HepG2 (cell line): ENCODE data around the gene PRRC2A. TPM values are rescaled to one million over a fixed set of nuclear protein-coding genes. Genes with fewer than 3 reads are reported as not detected.

Source experiments
- ATAC-seq: fragments of 200-7000 bp; cut with Tn5 transposase; 3 replicates; pipeline ENCODE4 v1.9.1; 2020; ENCODE audit warnings: mild to moderate bottlenecking, moderate library complexity
- BruUV-seq: library from RNA; stranded (reverse); fragments of 400-500 nt; replicated peaks from 2 replicates; lab custom pipeline; 2021; lab: Mats Ljungman, UMichigan
- CTCF ChIA-PET: fragments of 300-600 bp; formaldehyde crosslinking; extraction: SDS; loops from one replicate; lab custom pipeline; 2021; ENCODE audit warnings: low total read pairs, inconsistent platforms, low intra/inter-chr PET ratio; lab: Yijun Ruan, JAX
- POLR2A ChIA-PET: fragments of 350-600 bp; sonication (Branson Sonifier 250); formaldehyde crosslinking; loops from one replicate; lab custom pipeline; 2020; ENCODE audit warnings: antibody characterized with exemption, inconsistent platforms; lab: Yijun Ruan, JAX
- DNase-seq: peaks from one replicate; pipeline ENCODE4 v3.0.0-alpha.2; 2015; ENCODE audit warnings: low spot score
- FAIRE-seq: peaks from 3 replicates; lab custom pipeline; 2011; peaks lifted over from hg19 to GRCh38; lab: Jason Lieb, UNC
- H2AFZ ChIP-seq: one replicate; pipeline ENCODE4 v1.6.1; 2011; ENCODE audit warnings: low read length, inconsistent platforms
- H3K27ac ChIP-seq: fragments of 300-600 bp; 3 replicates; pipeline ENCODE4 v1.8.0; 2011; ENCODE audit warnings: mixed run types, mild to moderate bottlenecking, mixed read lengths, low read length, inconsistent platforms; ENCODE audit not compliant: insufficient read depth; ENCODE audit errors: extremely low read length
- H3K27me3 ChIP-seq, 2 experiments: fragments of 200-600 bp in 1 of 2; 2 replicates in 1 of 2; 3 replicates in 1 of 2; pipeline versions ENCODE4 v1.6.0 to v1.8.0; 2011; ENCODE audit warnings: low read length in 2 of 2, mild to moderate bottlenecking in 2 of 2, moderate library complexity in 2 of 2, inconsistent platforms in 1 of 2; ENCODE audit not compliant: insufficient read depth in 2 of 2, control insufficient read depth in 1 of 2
- H3K36me3 ChIP-seq, 2 experiments: fragments of 200-600 bp in 1 of 2; replicated peaks in 1 of 2; 2 replicates in 1 of 2; 3 replicates in 1 of 2; pipeline versions ENCODE4 v1.5.1 to v1.8.0; 2011; ENCODE audit warnings: low read length in 2 of 2, inconsistent platforms in 1 of 2; ENCODE audit not compliant: insufficient read depth in 2 of 2, control insufficient read depth in 1 of 2
- H3K4me1 ChIP-seq: 2 replicates; pipeline ENCODE4 v1.5.1; 2012; ENCODE audit warnings: low read length, inconsistent platforms; ENCODE audit not compliant: insufficient read depth
- H3K4me2 ChIP-seq: 2 replicates; pipeline ENCODE4 v1.6.0; 2011; ENCODE audit warnings: low read depth, low read length, inconsistent platforms
- H3K4me3 ChIP-seq, 3 experiments: fragments of 200-600 bp in 1 of 3; sonication (generic), shearing (Covaris generic) in 1 of 3; replicated peaks in 1 of 3; 2 replicates each; pipeline ENCODE4 v1.5.1; 2011 to 2016; ENCODE audit warnings: low read length in 3 of 3, inconsistent platforms in 2 of 3, low read depth in 2 of 3, mild to moderate bottlenecking in 2 of 3, control low read depth in 1 of 3, mixed read lengths in 1 of 3; ENCODE audit not compliant: insufficient read depth in 1 of 3
- H3K79me2 ChIP-seq: one replicate; pipeline ENCODE4 v1.6.1; 2011; ENCODE audit warnings: low read length, inconsistent platforms; ENCODE audit not compliant: insufficient read depth
- H3K9ac ChIP-seq: 2 replicates; pipeline ENCODE4 v1.6.0; 2011; ENCODE audit warnings: mild to moderate bottlenecking, low read depth, low read length, inconsistent platforms; ENCODE audit not compliant: insufficient read depth
- H3K9me3 ChIP-seq: 2 replicates; pipeline ENCODE4 v1.5.1; 2012; ENCODE audit warnings: mild to moderate bottlenecking, low read length
- H4K20me1 ChIP-seq: 2 replicates; pipeline ENCODE4 v1.6.0; 2011; ENCODE audit warnings: inconsistent platforms, mild to moderate bottlenecking, low read length, moderate library complexity; ENCODE audit not compliant: insufficient read depth
- ADNP ChIP-seq: sonication (generic); formaldehyde crosslinking; IDR thresholded peaks from 2 replicates; pipeline ENCODE4 v1.4.0; 2020; ENCODE audit warnings: missing genetic modification reagents
- CBFB ChIP-seq: sonication (generic); formaldehyde crosslinking; IDR thresholded peaks from 2 replicates; pipeline ENCODE4 v1.4.0; 2020; ENCODE audit warnings: missing genetic modification reagents
- EED ChIP-seq: sonication (generic); formaldehyde crosslinking; IDR thresholded peaks from 2 replicates; pipeline ENCODE4 v1.5.0; 2020; ENCODE audit warnings: mild to moderate bottlenecking, missing genetic modification reagents
- EP300 ChIP-seq, 3 experiments: sonication (generic) in 1 of 3; formaldehyde crosslinking in 1 of 3; IDR thresholded peaks; 2 replicates each; pipeline versions ENCODE4 v1.5.1 to v1.6.1; 2011 to 2020; ENCODE audit warnings: low read depth in 2 of 3, low read length in 2 of 3, borderline replicate concordance in 1 of 3, improper control_type of control experiment in 1 of 3, mild to moderate bottlenecking in 1 of 3, missing genetic modification reagents in 1 of 3, moderate library complexity in 1 of 3
- HMG20A ChIP-seq: IDR thresholded peaks from 2 replicates; pipeline ENCODE4 v1.6.1; 2016; ENCODE audit warnings: borderline replicate concordance
- HOXD1 ChIP-seq: sonication (generic); formaldehyde crosslinking; IDR thresholded peaks from 2 replicates; pipeline ENCODE4 v1.5.0; 2020; ENCODE audit warnings: missing genetic modification reagents
- IRF9 ChIP-seq: sonication (generic); formaldehyde crosslinking; IDR thresholded peaks from 2 replicates; pipeline ENCODE4 v1.8.0; 2022; ENCODE audit warnings: missing genetic modification reagents, mild to moderate bottlenecking, borderline replicate concordance
- KLF12 ChIP-seq: sonication (generic); formaldehyde crosslinking; IDR thresholded peaks from 2 replicates; pipeline ENCODE4 v1.4.0; 2020; ENCODE audit warnings: missing genetic modification reagents, borderline replicate concordance
- LCORL ChIP-seq, 2 experiments: fragments of 450-650 bp in 1 of 2; sonication (generic) in 1 of 2; formaldehyde crosslinking in 1 of 2; IDR thresholded peaks; 2 replicates each; pipeline versions ENCODE4 v1.5.0 to v1.6.1; 2017 to 2020; ENCODE audit warnings: antibody characterized with exemption in 1 of 2, missing genetic modification reagents in 1 of 2
- MEF2D ChIP-seq: sonication (generic); formaldehyde crosslinking; IDR thresholded peaks from 2 replicates; pipeline ENCODE4 v1.5.1; 2020; ENCODE audit warnings: mild to moderate bottlenecking, missing genetic modification reagents
- NONO ChIP-seq, 2 experiments: fragments of 450-650 bp in 1 of 2; sonication (generic) in 1 of 2; formaldehyde crosslinking in 1 of 2; IDR thresholded peaks in 1 of 2; conservative IDR thresholded peaks in 1 of 2; 2 replicates each; pipeline versions ENCODE4 v1.6.1 to v1.8.0; 2017 to 2022; ENCODE audit warnings: mild to moderate bottlenecking in 1 of 2, missing genetic modification reagents in 1 of 2, moderate library complexity in 1 of 2
- SAP130 ChIP-seq: IDR thresholded peaks from 2 replicates; pipeline ENCODE4 v1.6.1; 2016; ENCODE audit warnings: low read depth
- ZC3H13 ChIP-seq: sonication (generic); formaldehyde crosslinking; IDR thresholded peaks from 2 replicates; pipeline ENCODE4 v1.8.1; 2023; ENCODE audit warnings: mild to moderate bottlenecking, missing genetic modification reagents, moderate library complexity
- ZNF446 ChIP-seq: sonication (generic); formaldehyde crosslinking; IDR thresholded peaks from 2 replicates; pipeline ENCODE4 v1.5.0; 2020; ENCODE audit warnings: mild to moderate bottlenecking, missing genetic modification reagents
- ZNF670 ChIP-seq: sonication (generic); formaldehyde crosslinking; IDR thresholded peaks from 2 replicates; pipeline ENCODE4 v1.8.0; 2022; ENCODE audit warnings: mild to moderate bottlenecking, missing genetic modification reagents, borderline replicate concordance
- WGBS: methylation state at CpG from one replicate; pipeline ENCODE4 v1.1.6; 2017; ENCODE audit warnings: low lambda C conversion rate; 5-methylcytosine and 5-hydroxymethylcytosine counted together
- in situ Hi-C: cut with HindIII; loops from 2 replicates; pipeline ENCODE4 v1.10.0; 2017; ENCODE audit warnings: low pct_unique_long_range_greater_than_20kb; ENCODE audit not compliant: extremely low pct_ligation_motif_present
- intact Hi-C: fragments of 100-400 bp; cut with micrococcal nuclease; formaldehyde crosslinking; loops from one replicate; pipeline ENCODE4 v1.10.0; 2022; ENCODE audit not compliant: unreplicated experiment
- polyA plus RNA-seq, 8 experiments: library from polyadenylated mRNA; depleted of rRNA in 3 of 8; stranded (reverse) in 7 of 8; unstranded in 1 of 8; fragments of >200 nt; fragmentation: Illumina TruSeq in 4 of 8; extraction: Trizol in 4 of 8; gene quantifications; 2 replicates each; pipeline versions ENCODE4 v1.2.1 to v1.2.3, GENCODE V29; 2011 to 2016; ENCODE audit warnings: low read depth in 4 of 8, missing spikeins in 1 of 8, mixed read lengths in 1 of 8; ENCODE audit not compliant: insufficient read depth in 1 of 8
- total RNA-seq, 5 experiments: library from RNA; depleted of rRNA; stranded (reverse); fragments of >200 nt; fragmentation: Illumina TruSeq; extraction: Trizol; gene quantifications; 2 replicates each; pipeline ENCODE4 v1.2.3, GENCODE V29; 2016; ENCODE audit warnings: low read depth in 1 of 5
- TF ChIP-seq, protein P1 (sequence below): sonication (generic); formaldehyde crosslinking; conservative IDR thresholded peaks from 2 replicates; pipeline ENCODE4 v1.8.1; 2023; ENCODE audit warnings: missing genetic modification reagents
- TF ChIP-seq, protein P2 (sequence below): sonication (generic); formaldehyde crosslinking; IDR thresholded peaks from 2 replicates; pipeline ENCODE4 v1.4.0; 2020; ENCODE audit warnings: mild to moderate bottlenecking, low read depth, missing genetic modification reagents

Gene PRRC2A
- total and polyA plus RNA-seq, 2 of the 13 experiments (the other 11 are each of a cell fraction or from before 2014, with no cell fraction given): 38.9 to 47.4 TPM

DNA sequence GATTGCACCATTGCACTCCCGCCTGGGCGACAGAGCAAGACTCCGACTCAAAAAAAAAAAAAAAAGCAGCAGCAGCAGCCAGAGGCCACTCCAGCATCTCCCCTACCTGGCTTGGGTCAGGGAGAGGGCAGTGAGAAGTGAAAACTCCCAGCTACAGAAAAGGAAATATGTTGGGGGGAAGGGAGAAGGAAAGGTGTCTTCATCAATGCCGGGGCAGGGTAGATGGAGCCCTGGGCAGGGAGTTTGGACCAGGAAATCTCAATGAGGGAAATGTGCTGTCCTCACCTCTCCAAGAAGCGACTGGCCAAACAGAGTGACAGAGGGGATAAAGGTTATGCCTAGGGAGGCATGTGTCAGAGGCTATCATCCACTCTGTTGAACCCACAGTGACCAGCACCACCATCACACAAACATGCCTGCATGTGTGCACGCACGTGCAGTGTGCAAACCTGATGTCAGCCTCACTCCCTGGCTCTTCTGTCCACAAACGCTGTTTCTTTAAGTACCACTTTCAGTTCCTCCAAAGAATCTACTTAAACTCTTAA lies 6.4 kb upstream of the PRRC2A start (continued):
- TF ChIP-seq LCORL (IDR thresholded peaks at IDR 0.05) (no peak), LCORL (CRISPR knock-in tag; IDR thresholded peaks at IDR 0.05) (0 out of 2 replicates have a peak, but pooled peaks have one; percentile 1), SAP130 (CRISPR knock-in tag) (peak; percentile 43; the same call in 1 of the 2 replicates), ZNF446 (CRISPR knock-in tag) (no peak), CBFB (CRISPR knock-in tag) (no peak), HMG20A (CRISPR knock-in tag) (0 out of 2 replicates have a peak, but pooled peaks have one; percentile 0), KLF12 (no peak)

GRCh38 chr6:31614684-31615578 lies 5.6 kb upstream of the PRRC2A start, which contains the start of gene AIF1:
TSS of gene AIF1 (plus strand) at chr6:31615234. CDS start at chr6:31615330, 96 bp downstream.
- ChIA-PET POLR2A (interaction anchor here (1.1 to 2.1 kb wide), 11 partner anchors 17 to 248 kb away, joined by 3 to 10 read pairs (median 3); partner anchors contain the start of genes APOM, BAG6, C6orf47 and DDX39B), CTCF (interaction anchor here (1.4 kb wide), 1 partner anchor 16 kb away, joined by 3 read pairs; no protein-coding TSS in a partner anchor)
- peak within 1 kb of the TSS; percentile 91 for H3K4me2 ChIP-seq
- no peaks in the 10 kb centered on the region; a peak in 1 of 5 replicates for H3K27me3 ChIP-seq
- no peaks in the 10 kb centered on the region for H3K36me3 ChIP-seq
- ATAC-seq (peak; percentile 53), DNase-seq (peak; percentile 53), FAIRE-seq (no peak)
- H3K9me3 ChIP-seq: no peaks in the 10 kb centered on the region
- 17% methylated on average over 6 of the region's 6 CpGs for WGBS
- peak within 1 kb of the TSS; percentile 38 to 66 (median 50) for H3K4me3 ChIP-seq
- H3K9ac ChIP-seq: peak within 1 kb of the TSS; percentile 50
- no TSS peak for BruUV-seq
- H4K20me1 ChIP-seq: no peaks in the 10 kb centered on the region
- H3K4me1 ChIP-seq: peaks cover 41% of the 10 kb centered on the region
- in situ Hi-C loops (no loop called here), intact Hi-C loops (no loop called here)
- peak within 1 kb of the TSS; percentile 50 for H3K27ac ChIP-seq
- peak within 1 kb of the TSS; percentile 34 for H2AFZ ChIP-seq
- H3K79me2 ChIP-seq: no peaks in the 10 kb centered on the region
- TF ChIP-seq ZC3H13 (CRISPR knock-in tag): no peak
- 0 out of 2 replicates have a peak, but pooled peaks have one; percentile 0 for TF ChIP-seq ZNF670
- TF ChIP-seq, protein P1, sequence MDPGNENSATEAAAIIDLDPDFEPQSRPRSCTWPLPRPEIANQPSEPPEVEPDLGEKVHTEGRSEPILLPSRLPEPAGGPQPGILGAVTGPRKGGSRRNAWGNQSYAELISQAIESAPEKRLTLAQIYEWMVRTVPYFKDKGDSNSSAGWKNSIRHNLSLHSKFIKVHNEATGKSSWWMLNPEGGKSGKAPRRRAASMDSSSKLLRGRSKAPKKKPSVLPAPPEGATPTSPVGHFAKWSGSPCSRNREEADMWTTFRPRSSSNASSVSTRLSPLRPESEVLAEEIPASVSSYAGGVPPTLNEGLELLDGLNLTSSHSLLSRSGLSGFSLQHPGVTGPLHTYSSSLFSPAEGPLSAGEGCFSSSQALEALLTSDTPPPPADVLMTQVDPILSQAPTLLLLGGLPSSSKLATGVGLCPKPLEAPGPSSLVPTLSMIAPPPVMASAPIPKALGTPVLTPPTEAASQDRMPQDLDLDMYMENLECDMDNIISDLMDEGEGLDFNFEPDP: 0 out of 2 replicates have a peak, but pooled peaks have one; percentile 34
- no peak for TF ChIP-seq MEF2D
- TF ChIP-seq ADNP (CRISPR knock-in tag): no peak
- TF ChIP-seq, protein P2, sequence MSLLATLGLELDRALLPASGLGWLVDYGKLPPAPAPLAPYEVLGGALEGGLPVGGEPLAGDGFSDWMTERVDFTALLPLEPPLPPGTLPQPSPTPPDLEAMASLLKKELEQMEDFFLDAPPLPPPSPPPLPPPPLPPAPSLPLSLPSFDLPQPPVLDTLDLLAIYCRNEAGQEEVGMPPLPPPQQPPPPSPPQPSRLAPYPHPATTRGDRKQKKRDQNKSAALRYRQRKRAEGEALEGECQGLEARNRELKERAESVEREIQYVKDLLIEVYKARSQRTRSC: no peak
- TF ChIP-seq NONO (IDR thresholded peaks at IDR 0.05): no peak
- no peak for TF ChIP-seq NONO (CRISPR knock-in tag; conservative IDR thresholded peaks at IDR 0.05)
- TF ChIP-seq EED: no peak
- TF ChIP-seq EP300 (IDR thresholded peaks at IDR 0.05; ENCODE audit: low read depth in 2 of 2, low read length in 2 of 2): peak in 1 of 2 experiments; percentile 12; a peak in 1 of 4 replicates
- TF ChIP-seq EP300 (CRISPR knock-in tag; IDR thresholded peaks at IDR 0.05; ENCODE audit: borderline replicate concordance): no peak
- TF ChIP-seq HOXD1 (CRISPR knock-in tag): 0 out of 2 replicates have a peak, but pooled peaks have one; percentile 27
- no peak for TF ChIP-seq IRF9 (CRISPR knock-in tag)
